Pulmonary artery endothelial cell (primary cell): ENCODE data around the gene CES2. TPM values are rescaled to one million over a fixed set of nuclear protein-coding genes. Genes with fewer than 3 reads are reported as not detected.
"Not testable (repeated sequence)": the region's sequence is repeated elsewhere in the genome, so short reads cannot be mapped to it uniquely, and the experiment has no call there.

Source experiments
- DNase-seq: peaks from one replicate; pipeline ENCODE4 v3.0.0-alpha.2; 2011; ENCODE audit warnings: low read depth, low spot score
- total RNA-seq: library from RNA; depleted of rRNA; stranded (reverse); fragments of >200 nt; gene quantifications from 2 replicates; pipeline ENCODE4 v1.2.3, GENCODE V29; 2014

CES2 gene
- total RNA-seq, 1 donor from 2014 or later, result 17.1 TPM

DNA sequence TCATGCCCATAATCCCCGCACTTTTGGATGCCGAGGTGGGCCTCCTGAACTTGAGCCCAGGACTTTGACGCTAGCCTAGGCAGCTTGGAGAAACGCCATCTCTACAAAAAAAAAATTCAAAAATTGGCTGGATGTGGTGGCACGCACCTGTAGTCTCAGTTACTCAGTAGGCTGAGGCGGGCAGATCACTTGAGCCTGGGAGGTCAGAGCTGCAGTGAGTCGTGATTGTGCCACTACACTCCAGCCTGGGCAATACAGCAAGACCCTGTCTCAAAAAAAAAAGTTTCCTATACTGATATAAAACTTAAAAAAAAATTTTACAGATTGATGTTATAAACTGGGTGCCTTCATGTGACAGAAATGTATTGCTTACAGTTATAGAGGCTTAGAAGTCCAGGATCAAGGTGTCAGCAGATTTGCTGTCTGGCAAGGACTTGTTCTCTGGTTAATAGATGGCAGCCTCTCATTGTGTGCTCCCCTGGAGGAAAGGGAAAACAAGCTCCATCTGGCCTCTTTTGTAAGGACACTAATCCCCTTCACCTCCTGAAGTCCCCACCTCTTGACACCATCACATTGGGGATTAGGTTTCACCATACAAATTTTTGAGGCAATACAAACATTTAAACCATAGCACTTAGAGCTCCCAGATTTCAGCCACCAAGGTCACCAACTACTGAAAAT is 17.3 kb downstream of the CES2 start:
- no peak for DNase-seq

GRCh38 chr16:66953462-66954096 is 18.3 kb downstream of the CES2 start:
- DNase-seq, result no peak

GRCh38 chr16:66954097-66954659 is 18.9 kb downstream of the CES2 start:
- DNase-seq, result no peak

- DNase-seq, result not testable (repeated sequence)
Measured at GRCh38 chr16:66955363-66956153, 20.2 kb downstream of the CES2 start.

- DNase-seq, result not testable (repeated sequence)
Measured at GRCh38 chr16:66956154-66956457, 20.8 kb downstream of the CES2 start.

GRCh38 chr16:66958857-66959703 is 23.8 kb downstream of the CES2 start:
- no peak for DNase-seq

- no peak for DNase-seq
Measured at GRCh38 chr16:66959704-66960161, 24.4 kb downstream of the CES2 start.

DNA sequence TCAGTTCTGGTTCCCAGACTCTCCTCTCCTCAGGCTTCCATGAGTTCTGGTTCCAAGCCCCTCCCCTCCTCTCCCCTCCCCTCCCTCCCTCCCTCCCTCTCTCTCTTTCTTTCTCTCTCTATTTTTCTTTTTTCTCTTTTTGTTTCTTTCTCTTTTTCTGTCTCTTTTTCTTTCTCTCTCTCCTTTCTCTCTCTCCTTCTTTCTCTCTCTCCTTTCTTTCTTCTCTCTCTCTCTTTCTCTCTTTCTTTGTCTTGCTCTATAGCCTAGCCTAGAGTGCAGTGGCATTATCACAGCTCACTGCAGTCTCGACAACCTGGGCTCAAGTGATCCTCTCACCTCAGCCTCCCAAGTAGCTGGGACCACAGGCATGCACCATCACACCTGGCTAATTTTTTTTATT is 25.0 kb downstream of the CES2 start:
- no peak for DNase-seq

DNA sequence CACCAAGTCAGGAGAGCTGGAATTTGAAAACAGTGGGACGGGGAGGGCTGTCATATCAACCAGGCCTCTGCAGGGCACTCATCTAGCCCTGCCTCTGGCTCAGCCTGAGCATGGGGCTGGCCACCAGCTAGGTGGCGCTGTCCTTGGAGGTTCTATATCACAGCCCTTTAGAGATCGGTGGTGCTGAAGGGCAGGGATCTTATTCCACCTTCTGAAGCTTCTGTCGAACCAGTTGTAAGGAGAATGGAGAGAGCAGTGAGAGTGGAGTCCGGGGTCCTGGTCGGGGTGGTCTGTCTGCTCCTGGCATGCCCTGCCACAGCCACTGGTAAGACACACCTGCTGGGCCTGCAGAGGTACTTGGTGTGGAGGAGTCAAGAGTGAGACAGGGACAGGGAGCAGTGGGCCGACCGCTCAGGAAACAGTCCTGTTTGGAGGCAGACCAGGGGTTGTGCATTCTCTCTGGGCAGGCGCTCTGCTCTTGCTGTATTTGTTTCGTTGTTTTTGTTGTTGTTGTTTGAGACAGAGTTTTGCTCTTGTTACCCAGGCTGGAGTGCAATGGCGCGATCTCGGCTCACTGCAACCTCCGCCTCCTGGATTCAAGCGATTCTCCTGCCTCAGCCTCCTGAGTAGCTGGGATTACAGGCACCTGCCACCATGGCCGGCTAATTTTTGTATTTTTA is 25.9 kb downstream of the CES2 start, which contains the start of gene CES3:
Gene CES3, plus strand, starts transcription at position 202 of the 680 bp plus-strand sequence. Its CDS starts 42 bp downstream, at position 244.
- DNase-seq, result peak; percentile 10

- DNase-seq, result no peak
Measured at GRCh38 chr16:66961914-66962313, 26.6 kb downstream of the CES2 start.

GRCh38 chr16:66964049-66964448 is 28.7 kb downstream of the CES2 start:
- no peak for DNase-seq

DNA sequence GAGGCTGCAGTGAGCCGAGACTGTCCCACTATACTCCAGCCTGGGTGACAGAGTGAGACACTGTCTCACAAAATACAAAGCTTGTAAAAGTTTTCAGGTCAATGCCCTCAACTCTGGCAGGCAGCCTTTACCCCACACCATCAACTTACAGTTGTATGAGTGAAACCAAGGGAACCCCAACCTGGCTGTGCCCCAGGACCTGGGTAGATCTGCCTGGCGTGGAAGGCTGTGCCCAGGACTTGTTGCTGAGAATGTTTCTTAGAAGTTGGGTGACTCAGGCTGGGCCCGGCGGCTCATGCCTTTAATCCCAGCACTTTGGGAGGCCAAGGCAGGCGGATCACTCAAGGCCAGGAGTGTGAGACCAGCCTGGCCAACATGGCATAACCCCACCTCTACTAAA is 33.5 kb downstream of the CES2 start:
- no peak for DNase-seq

DNA sequence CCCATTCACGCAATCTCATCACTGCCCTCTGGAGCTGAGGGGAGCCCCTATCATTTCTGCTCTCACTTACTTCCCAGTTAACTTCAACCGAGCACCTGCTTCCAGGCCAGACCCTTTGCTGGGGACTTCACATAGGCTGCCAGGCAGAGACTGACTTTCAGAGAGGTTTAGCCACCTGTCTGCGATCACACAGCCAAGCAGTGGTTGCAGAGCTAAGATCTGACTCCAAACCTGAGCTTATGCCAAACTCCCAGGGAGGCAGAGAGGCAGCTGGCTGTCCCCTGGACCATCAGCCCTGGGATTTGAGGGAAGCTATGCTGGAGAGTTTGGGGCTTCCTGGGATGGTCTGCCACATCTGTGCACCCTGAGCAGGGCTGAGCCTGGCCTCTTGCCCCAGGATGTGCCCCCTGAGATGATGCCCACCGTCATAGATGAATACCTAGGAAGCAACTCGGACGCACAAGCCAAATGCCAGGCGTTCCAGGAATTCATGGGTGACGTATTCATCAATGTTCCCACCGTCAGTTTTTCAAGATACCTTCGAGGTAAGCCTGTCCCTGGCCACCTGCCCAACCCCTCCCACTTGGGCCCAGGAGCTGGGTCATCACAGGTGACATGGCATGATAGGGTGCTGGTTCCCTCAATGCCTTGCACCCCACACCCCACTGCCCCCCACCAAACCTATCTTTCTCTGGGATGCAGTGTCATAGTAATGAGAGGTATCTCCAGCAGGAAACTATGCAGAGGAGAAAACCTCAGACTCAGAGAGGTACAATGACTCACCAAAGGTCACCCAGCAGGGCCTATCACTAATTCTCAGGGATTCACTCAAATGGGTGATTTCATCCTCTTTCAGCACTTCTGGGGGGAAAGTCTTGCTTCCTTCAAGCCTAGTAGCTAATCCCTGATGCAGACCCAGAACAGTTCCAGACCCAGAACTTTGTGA is 35.7 kb downstream of the CES2 start:
- no peak for DNase-seq

GRCh38 chr16:66972983-66973382 is 37.7 kb downstream of the CES2 start:
- DNase-seq, result no peak

DNA sequence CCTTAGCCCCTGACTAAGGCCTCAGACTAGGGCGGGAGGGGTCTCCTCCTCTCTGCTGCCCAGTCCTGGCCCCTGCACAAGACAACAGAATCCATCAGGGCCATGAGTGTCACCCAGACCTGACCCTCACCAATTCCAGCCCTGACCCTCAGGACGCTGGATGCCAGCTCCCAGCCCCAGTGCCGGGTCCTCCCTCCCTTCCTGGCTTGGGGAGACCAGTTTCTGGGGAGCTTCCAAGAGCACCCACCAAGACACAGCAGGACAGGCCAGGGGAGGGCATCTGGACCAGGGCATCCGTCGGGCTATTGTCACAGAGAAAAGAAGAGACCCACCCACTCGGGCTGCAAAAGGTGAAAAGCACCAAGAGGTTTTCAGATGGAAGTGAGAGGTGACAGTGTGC is 38.4 kb downstream of the CES2 start:
- no peak for DNase-seq

DNA sequence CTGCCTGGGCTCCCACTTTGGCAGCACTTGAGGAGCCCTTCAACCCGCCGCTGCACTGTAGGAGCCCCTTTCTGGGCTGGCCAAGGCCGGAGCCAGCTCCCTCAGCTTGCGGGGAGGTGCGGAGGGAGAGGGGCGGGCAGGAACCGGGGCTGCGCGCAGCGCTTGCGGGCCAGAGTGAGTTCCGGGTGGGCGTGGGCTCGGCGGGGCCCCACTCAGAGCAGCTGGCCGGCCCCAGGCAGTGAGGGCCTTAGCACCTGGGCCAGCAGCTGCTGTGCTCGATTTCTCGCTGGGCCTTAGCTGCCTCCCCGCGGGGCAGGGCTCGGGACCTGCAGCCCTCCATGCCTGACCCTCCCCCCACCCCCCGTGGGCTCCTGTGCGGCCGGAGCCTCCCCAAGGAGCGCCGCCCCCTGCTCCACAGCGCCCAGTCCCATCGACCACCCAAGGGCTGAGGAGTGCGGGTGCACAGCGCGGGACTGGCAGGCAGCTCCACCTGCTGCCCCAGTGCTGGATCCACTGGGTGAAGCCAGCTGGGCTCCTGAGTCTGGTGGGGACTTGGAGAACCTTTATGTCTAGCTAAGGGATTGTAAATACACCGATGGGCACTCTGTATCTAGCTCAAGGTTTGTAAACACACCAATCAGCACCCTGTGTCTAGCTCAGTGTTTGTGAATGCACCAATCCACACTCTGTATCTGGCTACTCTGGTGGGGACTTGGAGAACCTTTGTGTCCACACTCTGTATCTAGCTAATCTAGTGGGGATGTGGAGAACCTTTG is 39.0 kb downstream of the CES2 start:
- DNase-seq, result not testable (repeated sequence)

GRCh38 chr16:66974932-66975246 is 39.6 kb downstream of the CES2 start:
- DNase-seq, result not testable (repeated sequence)

DNA sequence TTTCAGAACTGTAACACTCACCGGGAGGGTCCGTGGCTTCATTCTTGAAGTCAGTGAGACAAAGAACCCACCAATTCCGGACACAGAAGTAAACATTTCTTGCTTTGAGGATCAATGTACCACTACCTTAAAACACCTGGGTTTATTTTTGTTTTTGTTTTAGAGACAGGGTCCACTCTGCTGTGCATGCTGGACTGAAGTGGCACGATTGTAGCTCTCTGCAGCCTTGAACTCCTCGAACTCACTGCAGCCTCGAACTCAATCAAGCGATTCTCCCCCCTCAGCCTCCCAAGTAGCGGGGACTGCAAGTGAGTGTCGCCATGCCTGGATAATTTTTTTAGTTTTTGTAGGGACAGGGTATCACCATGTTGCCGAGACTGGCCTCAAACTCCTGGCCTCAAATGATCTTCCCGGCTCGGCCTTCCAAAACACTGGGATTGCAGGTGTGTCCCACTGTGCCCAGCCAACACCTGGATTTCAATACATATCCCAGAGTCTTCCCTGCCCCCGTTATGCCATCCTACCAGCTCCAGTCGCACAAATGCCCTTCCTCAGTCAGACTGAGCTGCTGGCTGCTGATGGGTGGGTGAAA is 40.1 kb downstream of the CES2 start:
- DNase-seq, result no peak
